HCT116 (cell line): ENCODE measurements around the gene MBL2. TPM values are rescaled to one million over a fixed set of nuclear protein-coding genes. Genes with fewer than 3 reads are reported as not detected.

Source experiments
- ATAC-seq: fragments of 200-7000 bp; cut with Tn5 transposase; 2 replicates; pipeline ENCODE4 v1.9.1; 2020; ENCODE audit warnings: mild to moderate bottlenecking, moderate library complexity
- BruUV-seq: library from RNA; stranded (reverse); fragments of 400-500 nt; replicated peaks from 2 replicates; lab custom pipeline; 2021; lab: Mats Ljungman, UMichigan
- CTCF ChIA-PET: fragments of 300-600 bp; sonication (Branson Sonifier 250); formaldehyde crosslinking; loops from one replicate; lab custom pipeline; 2021; ENCODE audit warnings: antibody characterized with exemption; lab: Charles Lee
- POLR2A ChIA-PET: fragments of 300-600, 350-600 bp; sonication (Branson Sonifier 250); formaldehyde crosslinking; loops from one replicate; lab custom pipeline; 2021; ENCODE audit warnings: antibody characterized with exemption; lab: Charles Lee
- RAD21 ChIA-PET, 2 experiments: fragments of 300-600 bp; sonication (Branson Sonifier 250); formaldehyde crosslinking; loops; one replicate each; lab custom pipeline; 2023; ENCODE audit warnings: low total read pairs in 2 of 2; ENCODE audit not compliant: uncharacterized antibody in 2 of 2, unreplicated experiment in 2 of 2, low non-redundant PET in 1 of 2; lab: Charles Lee
- DNase-seq: peaks from one replicate; pipeline ENCODE4 v3.0.0-alpha.2; 2010; ENCODE audit warnings: low read depth, low spot score
- H2AFZ ChIP-seq: fragments of 200-600 bp; shearing (Covaris generic), sonication (generic); 2 replicates; pipeline ENCODE4 v1.6.1; 2017; ENCODE audit warnings: low read depth, mixed run types, mixed read lengths, antibody characterized with exemption, low read length; ENCODE audit not compliant: poor library complexity, severe bottlenecking
- H3K27ac ChIP-seq: 2 replicates; pipeline ENCODE4 v1.5.1; 2012; ENCODE audit warnings: low read depth, low read length
- H3K27me3 ChIP-seq: fragments of 200-600 bp; sonication (generic); 2 replicates; pipeline ENCODE4 v1.6.1; 2016; ENCODE audit warnings: mixed run types, low read length, mixed read lengths; ENCODE audit not compliant: insufficient read depth
- H3K36me3 ChIP-seq, 2 experiments: fragments of 200-500 bp in 1 of 2; fragments of 200-600 bp in 1 of 2; sonication (Bioruptor generic) in 1 of 2; sonication (generic) in 1 of 2; 2 replicates each; pipeline versions ENCODE4 v1.5.1 to v1.6.1; 2014 to 2016; ENCODE audit warnings: low read length in 2 of 2, inconsistent platforms in 1 of 2, mixed read lengths in 1 of 2, mixed run types in 1 of 2; ENCODE audit not compliant: insufficient read depth in 2 of 2, control insufficient read depth in 1 of 2
- H3K4me1 ChIP-seq, 2 experiments: fragments of 200-600 bp in 1 of 2; sonication (generic) in 1 of 2; 2 replicates each; pipeline versions ENCODE4 v1.5.1 to v1.6.1; 2012 to 2017; ENCODE audit warnings: low read length in 2 of 2, inconsistent platforms in 1 of 2, mild to moderate bottlenecking in 1 of 2, mixed read lengths in 1 of 2, mixed run types in 1 of 2, moderate library complexity in 1 of 2; ENCODE audit not compliant: insufficient read depth in 2 of 2, control insufficient read depth in 1 of 2
- H3K4me2 ChIP-seq: fragments of 200-600 bp; sonication (generic); 2 replicates; pipeline ENCODE4 v1.6.1; 2017; ENCODE audit warnings: mixed run types, low read length, mixed read lengths
- H3K4me3 ChIP-seq, 2 experiments: fragments of 200-600 bp in 1 of 2; sonication (generic) in 1 of 2; replicated peaks in 1 of 2; 2 replicates each; pipeline ENCODE4 v1.5.1; 2011 to 2016; ENCODE audit warnings: low read length in 2 of 2, control low read depth in 1 of 2, low read depth in 1 of 2, mild to moderate bottlenecking in 1 of 2, mixed read lengths in 1 of 2, mixed run types in 1 of 2
- H3K79me2 ChIP-seq: fragments of 200-600 bp; sonication (generic); 2 replicates; pipeline ENCODE4 v1.6.1; 2017; ENCODE audit warnings: mild to moderate bottlenecking, mixed run types, low read length, moderate library complexity, mixed read lengths; ENCODE audit not compliant: insufficient read depth
- H3K9ac ChIP-seq: fragments of 200-600 bp; sonication (generic); 2 replicates; pipeline ENCODE4 v1.6.1; 2016; ENCODE audit warnings: low read length, mixed read lengths
- H3K9me2 ChIP-seq: fragments of 200-600 bp; sonication (generic), shearing (Covaris generic); 2 replicates; pipeline ENCODE4 v1.6.1; 2017; ENCODE audit warnings: mixed run types, mild to moderate bottlenecking, moderate library complexity; ENCODE audit not compliant: insufficient read depth
- H3K9me3 ChIP-seq, 2 experiments: fragments of 200-500 bp in 1 of 2; fragments of 200-600 bp in 1 of 2; sonication (Bioruptor generic) in 1 of 2; sonication (generic) in 1 of 2; 2 replicates each; pipeline ENCODE4 v1.6.1; 2014 to 2017; ENCODE audit warnings: low read length in 2 of 2, mixed read lengths in 2 of 2, inconsistent platforms in 1 of 2, low read depth in 1 of 2, mild to moderate bottlenecking in 1 of 2, mixed run types in 1 of 2, moderate library complexity in 1 of 2; ENCODE audit not compliant: control insufficient read depth in 1 of 2, insufficient read depth in 1 of 2
- H4K20me1 ChIP-seq: fragments of 200-600 bp; sonication (generic), shearing (Covaris generic); 2 replicates; pipeline ENCODE4 v1.6.1; 2017; ENCODE audit warnings: mixed run types, mild to moderate bottlenecking, moderate library complexity; ENCODE audit not compliant: insufficient read depth
- ATF3 ChIP-seq: IDR thresholded peaks from 2 replicates; pipeline ENCODE4 v1.6.1; 2012
- CBX3 ChIP-seq: IDR thresholded peaks from 2 replicates; pipeline ENCODE4 v1.6.1; 2012; ENCODE audit warnings: low read depth
- CEBPB ChIP-seq: IDR thresholded peaks from 2 replicates; pipeline ENCODE4 v1.6.1; 2012; ENCODE audit warnings: low read depth
- CTCF ChIP-seq, 3 experiments: fragments of 200-600 bp in 1 of 3; sonication (generic) in 1 of 3; IDR thresholded peaks in 2 of 3; conservative IDR thresholded peaks in 1 of 3; 2 replicates each; pipeline ENCODE4 v1.5.1; 2012 to 2017; ENCODE audit warnings: low read depth in 2 of 3, low read length in 2 of 3, antibody characterized with exemption in 1 of 3, borderline replicate concordance in 1 of 3, control low read depth in 1 of 3, mild to moderate bottlenecking in 1 of 3, mixed read lengths in 1 of 3, mixed run types in 1 of 3, moderate library complexity in 1 of 3; ENCODE audit not compliant: insufficient read depth in 1 of 3
- ELF1 ChIP-seq: IDR thresholded peaks from 2 replicates; pipeline ENCODE4 v1.6.1; 2012; ENCODE audit warnings: low read depth, borderline replicate concordance
- EZH2 ChIP-seq: fragments of 200-600 bp; sonication (generic); IDR thresholded peaks from 2 replicates; pipeline ENCODE4 v1.6.1; 2017; ENCODE audit warnings: antibody characterized with exemption, mixed run types
- JUND ChIP-seq: IDR thresholded peaks from 2 replicates; pipeline ENCODE4 v1.6.1; 2012
- MAX ChIP-seq: IDR thresholded peaks from 2 replicates; pipeline ENCODE4 v1.6.1; 2012
- POLR2A ChIP-seq: IDR thresholded peaks from 2 replicates; pipeline ENCODE4 v1.7.0; 2011; ENCODE audit warnings: borderline replicate concordance; ENCODE audit not compliant: insufficient read depth, insufficient read length; ENCODE audit errors: extremely low read depth
- POLR2AphosphoS5 ChIP-seq: IDR thresholded peaks from 2 replicates; pipeline ENCODE4 v1.6.1; 2011; ENCODE audit warnings: mild to moderate bottlenecking, low read depth, low read length, moderate library complexity
- RAD21 ChIP-seq: IDR thresholded peaks from 2 replicates; pipeline ENCODE4 v1.6.1; 2012; ENCODE audit warnings: low read depth, mild to moderate bottlenecking
- SIN3A ChIP-seq: IDR thresholded peaks from 2 replicates; pipeline ENCODE4 v1.6.1; 2012; ENCODE audit warnings: low read depth
- TCF7L2 ChIP-seq: IDR thresholded peaks from 2 replicates; pipeline ENCODE4 v1.7.0; 2011; ENCODE audit warnings: borderline replicate concordance, inconsistent platforms; ENCODE audit not compliant: insufficient read depth, insufficient read length; ENCODE audit errors: extremely low read depth
- YY1 ChIP-seq: IDR thresholded peaks from 2 replicates; pipeline ENCODE4 v1.6.1; 2011; ENCODE audit warnings: low read length, low read depth, moderate library complexity, mild to moderate bottlenecking; ENCODE audit not compliant: insufficient replicate concordance; ENCODE audit errors: extremely low read depth
- ZBTB33 ChIP-seq: IDR thresholded peaks from 2 replicates; pipeline ENCODE4 v1.6.1; 2011; ENCODE audit warnings: mild to moderate bottlenecking, low read length, moderate library complexity; ENCODE audit not compliant: insufficient replicate concordance; ENCODE audit errors: extremely low read depth
- ZFX ChIP-seq: fragments of 450-650 bp; IDR thresholded peaks from 2 replicates; pipeline ENCODE4 v1.6.1; 2017
- ZNF274 ChIP-seq: fragments of 200-500 bp; sonication (Bioruptor generic); IDR thresholded peaks from 2 replicates; pipeline ENCODE4 v1.6.1; 2014; ENCODE audit warnings: mild to moderate bottlenecking, low read depth, low read length, inconsistent platforms
- intact Hi-C: fragments of 100-400 bp; cut with micrococcal nuclease; formaldehyde crosslinking; loops from 2 replicates; pipeline ENCODE4 v1.10.0; 2022
- total RNA-seq: library from RNA; stranded (reverse); gene quantifications from one replicate; pipeline ENCODE4 v1.2.1, GENCODE V29; 2021; ENCODE audit not compliant: unreplicated experiment

Gene MBL2
- total RNA-seq, 1 experiment from 2014 or later: not detected

- Histone ChIP-seq H3K4me2 (no peak overlapping the region), H3K27me3 (no peaks in the 10 kb centered on the region), H3K9me3 (no peaks in the 10 kb centered on the region), H3K36me3 (no peaks in the 10 kb centered on the region), H3K27ac (no peak overlapping the region), H3K9ac (no peak overlapping the region), H3K4me3 (no peak overlapping the region), H3K79me2 (no peaks in the 10 kb centered on the region), H2AFZ (no peak overlapping the region), H4K20me1 (no peaks in the 10 kb centered on the region), H3K4me1 (no peaks in the 10 kb centered on the region), H3K9me2 (no peaks in the 10 kb centered on the region)
- DNase-seq (no peak), ATAC-seq (no peak)
- TF ChIP-seq ATF3 (no peak), JUND (no peak), MAX (no peak), CTCF (IDR thresholded peaks at IDR 0.05 in 2 of 3, conservative IDR thresholded peaks at IDR 0.05 in 1 of 3; ENCODE audit: borderline replicate concordance in 1 of 3, insufficient read depth in 1 of 3, low read depth in 2 of 3, low read length in 2 of 3) (no peak), CBX3 (no peak), ELF1 (no peak), POLR2AphosphoS5 (no peak), CEBPB (no peak), ZNF274 (no peak), EZH2 (no peak), ZBTB33 (no peak), SIN3A (no peak), RAD21 (no peak), POLR2A (no peak), ZFX (no peak), TCF7L2 (no peak), YY1 (no peak)
- ChIA-PET POLR2A (no interaction called here), CTCF (interaction anchor here (1.6 kb wide), 1 partner anchor 98 kb away, joined by 3 read pairs; no protein-coding TSS in a partner anchor), RAD21 (no interaction called here)
- intact Hi-C loops: no loop called here
- BruUV-seq: no TSS peak
Observed at GRCh38 chr10:52744057-52744805, 28.4 kb downstream of the MBL2 start.
